H1 (cell line): ENCODE results near the gene KCNK15. TPM values are rescaled to one million over a fixed set of nuclear protein-coding genes. Genes with fewer than 3 reads are reported as not detected.

ENCODE experiments used
- CTCF ChIA-PET: fragments of 300-600 bp; sonication (Branson Sonifier 250); formaldehyde crosslinking; loops from one replicate; lab custom pipeline; 2021; ENCODE audit not compliant: partially characterized antibody; lab: Charles Lee
- POLR2A ChIA-PET: fragments of 300-600 bp; sonication (Branson Sonifier 250); formaldehyde crosslinking; loops from one replicate; lab custom pipeline; 2021; ENCODE audit warnings: inconsistent platforms; ENCODE audit not compliant: partially characterized antibody; lab: Charles Lee
- DNase-seq, 2 experiments: peaks; one replicate each; pipeline versions ENCODE4 v3.0.0 to v3.0.0-alpha.2; 2010 to 2022; ENCODE audit warnings: low spot score in 2 of 2, low read depth in 1 of 2, mixed read lengths in 1 of 2
- FAIRE-seq: peaks from 2 replicates; lab custom pipeline; 2011; peaks lifted over from hg19 to GRCh38; lab: Jason Lieb, UNC
- H2AFZ ChIP-seq: 2 replicates; pipeline ENCODE4 v1.8.1; 2012; ENCODE audit warnings: low read length, inconsistent platforms
- H2AK5ac ChIP-seq: 2 replicates; pipeline ENCODE4 v1.6.1; 2013; ENCODE audit warnings: low read depth, low read length
- H2BK120ac ChIP-seq: replicated peaks from 2 replicates; pipeline ENCODE3; 2013; ENCODE audit warnings: low read depth, low read length, inconsistent platforms
- H2BK12ac ChIP-seq: 2 replicates; pipeline ENCODE4 v1.6.1; 2013; ENCODE audit warnings: low read depth, low read length
- H2BK15ac ChIP-seq: 2 replicates; pipeline ENCODE4 v1.6.1; 2013; ENCODE audit warnings: low read length
- H2BK20ac ChIP-seq: 2 replicates; pipeline ENCODE4 v1.6.1; 2013; ENCODE audit warnings: low read length
- H2BK5ac ChIP-seq: 2 replicates; pipeline ENCODE4 v1.6.1; 2013; ENCODE audit warnings: low read depth, low read length
- H3K14ac ChIP-seq: 2 replicates; pipeline ENCODE4 v1.6.1; 2013; ENCODE audit warnings: inconsistent platforms; ENCODE audit not compliant: insufficient read length
- H3K18ac ChIP-seq: 2 replicates; pipeline ENCODE4 v1.6.1; 2013; ENCODE audit warnings: low read length; ENCODE audit errors: extremely low read depth
- H3K23ac ChIP-seq: 2 replicates; pipeline ENCODE4 v1.6.1; 2013; ENCODE audit warnings: inconsistent platforms; ENCODE audit not compliant: insufficient read length
- H3K23me2 ChIP-seq: 2 replicates; pipeline ENCODE4 v1.6.1; 2013; ENCODE audit warnings: low read depth, low read length
- H3K27ac ChIP-seq: 2 replicates; pipeline ENCODE4 v1.6.1; 2011; ENCODE audit warnings: low read depth, low read length, inconsistent platforms
- H3K27me3 ChIP-seq, 4 experiments: replicated peaks in 1 of 4; 1 replicate in 1 of 4; 2 replicates in 3 of 4; pipeline versions ENCODE4 v1.6.1 to v1.8.1; 2011 to 2013; ENCODE audit warnings: low read length in 3 of 4, mild to moderate bottlenecking in 3 of 4, inconsistent platforms in 2 of 4, mixed read lengths in 2 of 4, moderate library complexity in 1 of 4; ENCODE audit not compliant: control insufficient read depth in 3 of 4, insufficient read depth in 3 of 4; ENCODE audit errors: extremely low read depth in 1 of 4
- H3K36me3 ChIP-seq, 4 experiments: 2 replicates each; pipeline versions ENCODE4 v1.6.1 to v1.8.1; 2011 to 2013; ENCODE audit warnings: mild to moderate bottlenecking in 4 of 4, low read length in 3 of 4, moderate library complexity in 2 of 4, control low read depth in 1 of 4, inconsistent platforms in 1 of 4; ENCODE audit not compliant: insufficient read depth in 4 of 4, control insufficient read depth in 2 of 4
- H3K4ac ChIP-seq: replicated peaks from 2 replicates; pipeline ENCODE3; 2013; ENCODE audit warnings: low read length, low read depth, mixed read lengths, inconsistent platforms; ENCODE audit not compliant: insufficient read length
- H3K4me1 ChIP-seq, 4 experiments: replicated peaks in 1 of 4; 1 replicate in 1 of 4; 2 replicates in 3 of 4; pipeline versions ENCODE4 v1.6.1 to v1.8.1; 2011 to 2013; ENCODE audit warnings: low read length in 3 of 4, inconsistent platforms in 2 of 4, mixed read lengths in 1 of 4; ENCODE audit not compliant: insufficient read depth in 4 of 4, control insufficient read depth in 3 of 4
- H3K4me2 ChIP-seq, 2 experiments: 2 replicates each; pipeline versions ENCODE4 v1.6.1 to v1.8.1; 2011 to 2013; ENCODE audit warnings: low read depth in 2 of 2, low read length in 2 of 2, control low read depth in 1 of 2, inconsistent platforms in 1 of 2, mild to moderate bottlenecking in 1 of 2; ENCODE audit not compliant: insufficient read depth in 1 of 2
- H3K4me3 ChIP-seq, 4 experiments: fragments of 200-600, 300-600 bp in 1 of 4; sonication (generic), shearing (Covaris generic), sonication (Bioruptor Twin) in 1 of 4; 2 replicates each; pipeline versions ENCODE4 v1.5.1 to v1.8.1; 2011 to 2016; ENCODE audit warnings: low read length in 4 of 4, low read depth in 3 of 4, control low read depth in 2 of 4, inconsistent platforms in 2 of 4, mild to moderate bottlenecking in 2 of 4, mixed read lengths in 1 of 4, moderate library complexity in 1 of 4; ENCODE audit not compliant: insufficient read depth in 2 of 4; ENCODE audit errors: extremely low read depth in 1 of 4
- H3K56ac ChIP-seq: replicated peaks from 2 replicates; pipeline ENCODE3; 2013; ENCODE audit warnings: low read depth, mild to moderate bottlenecking, mixed read lengths, low read length, inconsistent platforms; ENCODE audit not compliant: insufficient read length
- H3K79me1 ChIP-seq: 2 replicates; pipeline ENCODE4 v1.6.1; 2013; ENCODE audit warnings: low read depth, low read length, control low read depth
- H3K79me2 ChIP-seq, 2 experiments: 2 replicates each; pipeline versions ENCODE4 v1.6.1 to v1.8.1; 2012 to 2013; ENCODE audit warnings: low read length in 2 of 2, mild to moderate bottlenecking in 2 of 2, inconsistent platforms in 1 of 2; ENCODE audit not compliant: insufficient read depth in 2 of 2, control insufficient read depth in 1 of 2
- H3K9ac ChIP-seq, 4 experiments: replicated peaks in 1 of 4; 1 replicate in 1 of 4; 2 replicates in 3 of 4; pipeline versions ENCODE4 v1.6.1 to v1.8.1; 2011 to 2013; ENCODE audit warnings: low read depth in 3 of 4, low read length in 3 of 4, control low read depth in 2 of 4, mild to moderate bottlenecking in 2 of 4, moderate library complexity in 2 of 4, inconsistent platforms in 1 of 4; ENCODE audit errors: extremely low read depth in 1 of 4
- H3K9me3 ChIP-seq, 2 experiments: 2 replicates each; pipeline versions ENCODE4 v1.6.1 to v1.8.1; 2012 to 2013; ENCODE audit warnings: mild to moderate bottlenecking in 2 of 2, moderate library complexity in 2 of 2, control low read depth in 1 of 2, inconsistent platforms in 1 of 2, low read depth in 1 of 2, low read length in 1 of 2, mixed read lengths in 1 of 2; ENCODE audit not compliant: insufficient read depth in 2 of 2
- H4K20me1 ChIP-seq, 2 experiments: replicated peaks in 1 of 2; 2 replicates each; pipeline versions ENCODE3 to v1.8.1; 2011 to 2013; ENCODE audit warnings: inconsistent platforms in 2 of 2, low read length in 2 of 2, mild to moderate bottlenecking in 1 of 2; ENCODE audit not compliant: insufficient read depth in 2 of 2, control insufficient read depth in 1 of 2
- H4K5ac ChIP-seq: 2 replicates; pipeline ENCODE4 v1.6.1; 2013; ENCODE audit warnings: low read length, low read depth, mixed read lengths, inconsistent platforms; ENCODE audit not compliant: insufficient read length
- H4K8ac ChIP-seq: 2 replicates; pipeline ENCODE4 v1.8.0; 2013; ENCODE audit warnings: mild to moderate bottlenecking, moderate library complexity, low read length, inconsistent platforms; ENCODE audit not compliant: insufficient read depth; ENCODE audit errors: extremely low read depth
- H4K91ac ChIP-seq: replicated peaks from 2 replicates; pipeline ENCODE3; 2013; ENCODE audit warnings: low read length, mixed read lengths, inconsistent platforms; ENCODE audit not compliant: insufficient read length
- ATF3 ChIP-seq: IDR thresholded peaks from 2 replicates; pipeline ENCODE4 v1.6.1; 2011; ENCODE audit warnings: low read depth, mild to moderate bottlenecking, low read length; ENCODE audit not compliant: insufficient read depth
- BACH1 ChIP-seq: IDR thresholded peaks from 2 replicates; pipeline ENCODE4 v1.6.1; 2012; ENCODE audit warnings: low read length, improper control_type of control experiment
- EGR1 ChIP-seq: IDR thresholded peaks from 2 replicates; pipeline ENCODE4 v1.6.1; 2011; ENCODE audit warnings: low read depth, low read length, borderline replicate concordance
- FOSL1 ChIP-seq: IDR thresholded peaks from 2 replicates; pipeline ENCODE4 v1.6.1; 2011; ENCODE audit warnings: mild to moderate bottlenecking, low read depth, low read length, moderate library complexity; ENCODE audit not compliant: insufficient read depth
- HDAC6 ChIP-seq: IDR thresholded peaks from one replicate; pipeline ENCODE4 v1.7.1; 2012; ENCODE audit warnings: low read depth, mild to moderate bottlenecking, inconsistent platforms, low read length, moderate library complexity
- RXRA ChIP-seq: IDR thresholded peaks from 2 replicates; pipeline ENCODE4 v1.6.1; 2011; ENCODE audit warnings: low read depth, mild to moderate bottlenecking, low read length, moderate library complexity; ENCODE audit not compliant: insufficient read depth
- SAP30 ChIP-seq: fragments of 300-600 bp; sonication (generic); IDR thresholded peaks from 2 replicates; pipeline ENCODE4 v1.7.1; 2012; ENCODE audit warnings: low read length, moderate library complexity, mild to moderate bottlenecking, inconsistent platforms; ENCODE audit not compliant: insufficient read depth, insufficient replicate concordance
- SIN3A ChIP-seq, 2 experiments: IDR thresholded peaks in 1 of 2; conservative IDR thresholded peaks in 1 of 2; 2 replicates each; pipeline ENCODE4 v1.6.1; 2011 to 2012; ENCODE audit warnings: low read length in 2 of 2, improper control_type of control experiment in 1 of 2, low read depth in 1 of 2, mild to moderate bottlenecking in 1 of 2
- WGBS, 2 experiments: shearing (Covaris generic) in 1 of 2; methylation state at CpG; one replicate each; pipeline versions ENCODE4 v1.1.6 to v1.1.7; 2013 to 2015; ENCODE audit warnings: low lambda C conversion rate in 2 of 2, mixed read lengths in 2 of 2, inconsistent platforms in 1 of 2, low coverage in 1 of 2, missing lambda C conversion rate in 1 of 2; ENCODE audit not compliant: insufficient replicate concordance in 2 of 2, insufficient coverage in 1 of 2, insufficient read length in 1 of 2; ENCODE audit errors: extremely low coverage in 1 of 2, missing lambda C conversion rate in 1 of 2; 5-methylcytosine and 5-hydroxymethylcytosine counted together
- polyA plus RNA-seq, 7 experiments: library from polyadenylated mRNA; depleted of rRNA in 3 of 7; stranded (reverse) in 5 of 7; unstranded in 2 of 7; fragments of >200 nt in 5 of 7; fragments of 200-250 nt in 2 of 7; gene quantifications; 1 replicate in 5 of 7; 2 replicates in 1 of 7; 4 replicates in 1 of 7; pipeline versions ENCODE4 v1.2.1 to v1.2.3, GENCODE V29; 2011 to 2013; ENCODE audit warnings: missing spikeins in 2 of 7, mixed read lengths in 2 of 7
- total RNA-seq: library from RNA; stranded (reverse); fragmentation: NEBNext Ultra II Directional; extraction: Animal tissue kit (Norgen Biotek cat#: 25700); gene quantifications from 2 replicates; pipeline ENCODE4 v1.2.1, GENCODE V29; 2021

The KCNK15 gene
- total and polyA plus RNA-seq, 2 of the 8 experiments (the other 6 are each of a cell fraction or from before 2014, with no cell fraction given) = 0.24 to 0.33 TPM

GRCh38 chr20:44698351-44698750, 47.3 kb upstream of the KCNK15 start:
- no peak for DNase-seq

More at GRCh38 chr20:44698351-44698750, 47.3 kb upstream of the KCNK15 start:
- H3K18ac ChIP-seq = no peak overlapping the region
- H4K8ac ChIP-seq = no peak overlapping the region
- H3K23me2 ChIP-seq = no peaks in the 10 kb centered on the region
- H2BK120ac ChIP-seq = no peak overlapping the region
- H2BK20ac ChIP-seq = no peak overlapping the region; the same call in 1 of the 2 replicates
- H3K27ac ChIP-seq = no peak overlapping the region
- no peak overlapping the region for H4K91ac ChIP-seq
- no peak overlapping the region for H2BK12ac ChIP-seq
- ChIA-PET CTCF (interaction anchor here (0.7 to 1.4 kb wide), 5 partner anchors 13 to 309 kb away, joined by 3 to 8 read pairs (median 4); no protein-coding TSS in a partner anchor), POLR2A (interaction anchor here (1.2 kb wide), 1 partner anchor 19 kb away, joined by 3 read pairs; no protein-coding TSS in a partner anchor)
- no peak overlapping the region for H3K4me2 ChIP-seq
- no peak overlapping the region for H3K4me3 ChIP-seq
- H3K4ac ChIP-seq = no peak overlapping the region
- no peaks in the 10 kb centered on the region for H4K20me1 ChIP-seq
- no peak overlapping the region for H2BK15ac ChIP-seq
- no peak overlapping the region for H3K9ac ChIP-seq
- H3K27me3 ChIP-seq = no peaks in the 10 kb centered on the region
- H3K23ac ChIP-seq = no peak overlapping the region
- TF ChIP-seq SAP30 = no peak
- TF ChIP-seq ATF3 = no peak
- no peak for TF ChIP-seq FOSL1
- no peak for TF ChIP-seq HDAC6
- TF ChIP-seq EGR1 = no peak
- TF ChIP-seq RXRA = no peak
- TF ChIP-seq BACH1 = no peak
- no peak for TF ChIP-seq SIN3A (conservative IDR thresholded peaks at IDR 0.05 in 1 of 2, IDR thresholded peaks at IDR 0.05 in 1 of 2; ENCODE audit: low read depth in 1 of 2, low read length in 2 of 2)
- no peak overlapping the region for H3K56ac ChIP-seq
- no peaks in the 10 kb centered on the region for H3K36me3 ChIP-seq
- H3K14ac ChIP-seq = no peak overlapping the region
- H3K79me1 ChIP-seq = no peaks in the 10 kb centered on the region
- H3K9me3 ChIP-seq = no peaks in the 10 kb centered on the region
- 80% methylated on average over 3 of the region's 3 CpGs; no CpG with 5 or more reads in 1 of the 2 experiments for WGBS, 2 experiments
- no peak overlapping the region for H2AFZ ChIP-seq
- H4K5ac ChIP-seq = no peak overlapping the region
- no peak for FAIRE-seq
- no peak overlapping the region for H2AK5ac ChIP-seq
- H3K4me1 ChIP-seq = peaks cover 2 to 14% (median 10%) of the 10 kb centered on the region in 4 experiments
- no peaks in the 10 kb centered on the region for H3K79me2 ChIP-seq
- no peak overlapping the region for H2BK5ac ChIP-seq
